Spleen (tissue), 11 donors: ENCODE measurements around the gene PIK3C2A. TPM values are rescaled to one million over a fixed set of nuclear protein-coding genes. Genes with fewer than 3 reads are reported as not detected.

Source experiments
- DNase-seq: peaks from one replicate; pipeline ENCODE4 v3.0.0-alpha.2; 2020
- H3K27ac ChIP-seq, 8 donors: fragments of 200-600 bp; sonication (generic) in 7 of 8; 1 replicate in 4 of 8; 2 replicates in 4 of 8; pipeline versions ENCODE4 v1.5.0 to v1.8.0; 2016 to 2021; ENCODE audit warnings: inconsistent platforms in 4 of 8, mild to moderate bottlenecking in 4 of 8, moderate library complexity in 1 of 8
- H3K27me3 ChIP-seq, 7 donors: fragments of 200-600 bp; sonication (generic) in 6 of 7; replicated peaks in 1 of 7; 1 replicate in 4 of 7; 2 replicates in 3 of 7; pipeline versions ENCODE4 v1.5.0 to v1.8.0; 2016 to 2021; ENCODE audit warnings: inconsistent platforms in 3 of 7, mild to moderate bottlenecking in 1 of 7
- H3K36me3 ChIP-seq, 6 donors: fragments of 200-600 bp; sonication (generic) in 5 of 6; 1 replicate in 4 of 6; 2 replicates in 2 of 6; pipeline versions ENCODE4 v1.5.0 to v1.8.0; 2016 to 2021; ENCODE audit warnings: inconsistent platforms in 2 of 6
- H3K4me1 ChIP-seq, 6 donors: fragments of 200-600 bp; sonication (generic) in 5 of 6; 1 replicate in 3 of 6; 2 replicates in 3 of 6; pipeline versions ENCODE4 v1.5.0 to v1.8.0; 2016 to 2021; ENCODE audit warnings: inconsistent platforms in 3 of 6
- H3K4me3 ChIP-seq, 8 donors: fragments of 200-600 bp; sonication (generic) in 7 of 8; 1 replicate in 4 of 8; 2 replicates in 4 of 8; pipeline versions ENCODE4 v1.5.0 to v1.8.0; 2016 to 2021; ENCODE audit warnings: inconsistent platforms in 4 of 8, mild to moderate bottlenecking in 4 of 8, moderate library complexity in 2 of 8
- H3K9me3 ChIP-seq, 8 donors: fragments of 200-600 bp; sonication (generic) in 7 of 8; 1 replicate in 4 of 8; 2 replicates in 4 of 8; pipeline versions ENCODE4 v1.5.0 to v1.8.0; 2016 to 2021; ENCODE audit warnings: inconsistent platforms in 4 of 8
- POLR2A ChIP-seq, 3 donors: fragments of 450-650 bp; IDR thresholded peaks; one replicate each; pipeline ENCODE4 v1.5.1; 2017; ENCODE audit warnings: antibody characterized with exemption in 3 of 3, mild to moderate bottlenecking in 1 of 3
- POLR2AphosphoS5 ChIP-seq, 3 donors: sonication (generic); formaldehyde crosslinking; IDR thresholded peaks; one replicate each; pipeline ENCODE4 v1.5.1; 2017; ENCODE audit warnings: antibody characterized with exemption in 3 of 3
- WGBS, 5 donors: extraction: QIAGEN DNeasy Blood & Tissue Kit in 3 of 5; methylation state at CpG; one replicate each; pipeline versions ENCODE4 v1.1.5 to v1.1.7; 2013 to 2018; 5-methylcytosine and 5-hydroxymethylcytosine counted together
- intact Hi-C: fragments of 100-400 bp; cut with DNase I; formaldehyde crosslinking; loops from one replicate; pipeline ENCODE4 v1.15.0; 2023; ENCODE audit warnings: low total_unique reads
- polyA plus RNA-seq, 3 donors: library from polyadenylated mRNA; stranded (reverse); fragments of 200-250 nt; gene quantifications; one replicate each; pipeline ENCODE4 v1.2.1, GENCODE V29; 2013
- total RNA-seq, 7 donors: library from RNA; depleted of rRNA in 3 of 7; stranded (reverse); fragments of >200 nt in 3 of 7; fragmentation: NEBNext Ultra II Directional in 4 of 7; extraction: Animal tissue kit (Norgen Biotek cat#: 25700) in 4 of 7; gene quantifications; one replicate each; pipeline versions ENCODE4 v1.1.0 to v1.2.1, GENCODE V29; 2016 to 2021
- TF ChIP-seq, protein P1 (sequence below), 11 experiments: fragments of 200-600 bp in 7 of 11; fragments of 450-650 bp in 4 of 11; sonication (generic) in 4 of 11; IDR thresholded peaks in 8 of 11; conservative IDR thresholded peaks in 3 of 11; 1 replicate in 7 of 11; 2 replicates in 4 of 11; pipeline versions ENCODE4 v1.4.0 to v1.8.0; 2016 to 2021; ENCODE audit warnings: antibody characterized with exemption in 11 of 11, inconsistent platforms in 4 of 11, mild to moderate bottlenecking in 1 of 11
- donor health status: healthy with polysubstance abuse.
- donor health status: DM: no; HTN: no; CAD: no; lungs with moderate emphysema.
- donor health status: DM: no; HTN: no; CAD: no.
- donor health status: Bipolar disorder and iron deficiency.
- donor health status: healthy.
- donor health status: DM: no; HTN: no; CAD: no.
- donor health status: DM: yes; HTN: yes; CAD: no.

The PIK3C2A gene
- total and polyA plus RNA-seq, 10 donors: 6.1 to 79.3 (median 59.4) TPM

DNA sequence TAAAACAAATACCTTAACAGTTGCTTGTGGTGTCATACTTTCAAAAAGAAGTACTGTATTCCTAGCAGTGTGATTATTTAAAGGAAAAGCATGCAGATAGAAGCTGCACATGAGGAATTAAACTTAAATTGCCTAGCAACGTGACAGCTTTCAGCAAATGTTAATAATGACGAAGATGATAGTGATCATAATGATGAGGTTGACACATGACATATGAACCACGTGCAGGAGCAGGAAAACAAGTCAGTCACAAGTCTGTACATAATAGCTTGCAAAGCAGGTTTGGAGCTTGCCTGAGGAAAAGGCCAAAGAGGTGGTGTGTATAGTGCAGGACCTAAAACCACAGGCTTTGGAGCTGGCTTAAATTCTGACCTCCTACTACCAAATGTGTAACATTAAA is 30.6 kb upstream of the PIK3C2A start:
- Histone ChIP-seq H3K27me3 (no peaks in the 10 kb centered on the region), H3K27ac (no peak overlapping the region), H3K9me3 (no peaks in the 10 kb centered on the region), H3K4me3 (no peak overlapping the region), H3K36me3 (no peaks in the 10 kb centered on the region), H3K4me1 (no peaks in the 10 kb centered on the region)
- TF ChIP-seq POLR2A (IDR thresholded peaks at IDR 0.05): no peak
- no peak for TF ChIP-seq POLR2AphosphoS5 (IDR thresholded peaks at IDR 0.05)
- TF ChIP-seq, protein P1, sequence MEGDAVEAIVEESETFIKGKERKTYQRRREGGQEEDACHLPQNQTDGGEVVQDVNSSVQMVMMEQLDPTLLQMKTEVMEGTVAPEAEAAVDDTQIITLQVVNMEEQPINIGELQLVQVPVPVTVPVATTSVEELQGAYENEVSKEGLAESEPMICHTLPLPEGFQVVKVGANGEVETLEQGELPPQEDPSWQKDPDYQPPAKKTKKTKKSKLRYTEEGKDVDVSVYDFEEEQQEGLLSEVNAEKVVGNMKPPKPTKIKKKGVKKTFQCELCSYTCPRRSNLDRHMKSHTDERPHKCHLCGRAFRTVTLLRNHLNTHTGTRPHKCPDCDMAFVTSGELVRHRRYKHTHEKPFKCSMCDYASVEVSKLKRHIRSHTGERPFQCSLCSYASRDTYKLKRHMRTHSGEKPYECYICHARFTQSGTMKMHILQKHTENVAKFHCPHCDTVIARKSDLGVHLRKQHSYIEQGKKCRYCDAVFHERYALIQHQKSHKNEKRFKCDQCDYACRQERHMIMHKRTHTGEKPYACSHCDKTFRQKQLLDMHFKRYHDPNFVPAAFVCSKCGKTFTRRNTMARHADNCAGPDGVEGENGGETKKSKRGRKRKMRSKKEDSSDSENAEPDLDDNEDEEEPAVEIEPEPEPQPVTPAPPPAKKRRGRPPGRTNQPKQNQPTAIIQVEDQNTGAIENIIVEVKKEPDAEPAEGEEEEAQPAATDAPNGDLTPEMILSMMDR (IDR thresholded peaks at IDR 0.05 in 8 of 11, conservative IDR thresholded peaks at IDR 0.05 in 3 of 11): no peak
- intact Hi-C loops: loop anchor here (10.0 kb wide), 1 partner anchor 116 kb away; the partner anchor contains the start of gene NCR3LG1
- 55 to 78% (median 67%) methylated on average over 3 of the region's 3 CpGs for WGBS, 5 donors
- no peak for DNase-seq

DNA sequence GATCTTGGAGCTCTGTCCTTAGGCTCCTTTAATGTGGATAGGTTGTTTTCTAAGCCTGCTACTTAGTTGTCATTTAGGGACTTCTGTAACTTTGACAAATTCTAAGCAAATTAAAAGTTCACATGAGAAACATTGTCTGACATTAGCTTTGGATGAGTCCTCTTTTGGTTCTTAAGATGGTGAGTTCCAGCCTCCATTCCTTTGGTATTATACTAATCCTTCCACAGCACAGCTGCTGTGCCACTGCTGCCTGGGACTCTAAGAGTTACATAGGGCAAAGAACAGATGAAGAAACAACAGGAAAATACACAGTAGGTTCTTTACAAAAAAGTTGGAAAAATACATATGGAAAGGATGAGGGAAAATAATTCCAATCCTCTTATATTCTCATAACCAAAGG is 25.3 kb upstream of the PIK3C2A start:
- no peaks in the 10 kb centered on the region for H3K36me3 ChIP-seq
- H3K27ac ChIP-seq: no peak overlapping the region
- H3K9me3 ChIP-seq: no peaks in the 10 kb centered on the region
- DNase-seq: no peak
- peaks cover 0 to 22% (median 17%) of the 10 kb centered on the region in 6 donors for H3K4me1 ChIP-seq
- TF ChIP-seq, protein P1 (IDR thresholded peaks at IDR 0.05 in 8 of 11, conservative IDR thresholded peaks at IDR 0.05 in 3 of 11): no peak
- TF ChIP-seq POLR2AphosphoS5 (IDR thresholded peaks at IDR 0.05) (no peak), POLR2A (IDR thresholded peaks at IDR 0.05) (no peak)
- H3K27me3 ChIP-seq: no peaks in the 10 kb centered on the region
- H3K4me3 ChIP-seq: no peak overlapping the region
- intact Hi-C loops: loop anchor here (10.0 kb wide), 1 partner anchor 122 kb away; the partner anchor contains the start of gene NCR3LG1

DNA sequence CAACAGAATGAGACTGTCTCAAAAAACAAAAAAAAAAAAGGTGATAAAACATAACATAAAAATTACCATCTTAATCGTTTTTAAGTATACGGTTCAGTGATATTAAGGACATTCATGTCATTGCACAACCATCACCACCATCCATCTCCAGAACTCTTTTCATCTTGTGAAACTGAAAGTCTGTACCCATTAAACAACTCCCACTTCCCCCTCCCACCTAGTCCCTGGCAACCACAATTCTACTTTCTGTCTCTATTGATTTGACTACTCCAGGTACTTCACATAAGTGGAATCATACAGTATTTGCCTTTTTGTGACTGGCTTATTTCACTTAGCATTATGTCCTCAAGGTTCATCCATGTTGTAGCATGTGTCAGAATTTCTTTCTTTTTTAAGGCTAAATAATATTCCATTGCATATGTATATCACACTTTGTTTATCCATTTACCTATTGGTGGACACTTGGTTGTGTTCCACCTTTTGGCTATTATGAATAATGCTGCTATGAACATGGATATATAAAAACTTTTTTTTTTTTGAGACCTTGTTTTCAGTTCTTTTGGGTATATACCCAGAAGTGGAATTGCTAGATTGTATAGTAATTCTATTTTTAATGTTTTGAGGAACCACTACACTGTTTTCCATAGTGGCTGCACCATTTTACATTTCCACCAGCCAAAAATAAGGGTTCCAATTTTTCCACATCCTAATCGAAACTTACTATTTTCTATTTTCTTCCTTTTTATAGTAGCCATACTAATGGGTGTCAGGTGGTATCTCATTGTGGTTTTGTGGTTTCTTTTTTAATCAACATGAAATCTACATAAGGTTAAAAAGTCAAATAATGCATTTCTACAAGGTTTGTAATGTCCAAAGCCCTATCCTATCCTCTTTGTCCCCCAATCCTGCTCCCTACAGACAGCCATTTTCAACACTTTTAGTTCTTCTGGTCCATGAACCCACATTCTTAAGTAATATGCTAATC is 23.4 kb upstream of the PIK3C2A start:
- Histone ChIP-seq H3K27ac (no peak overlapping the region), H3K36me3 (no peaks in the 10 kb centered on the region), H3K27me3 (no peaks in the 10 kb centered on the region), H3K9me3 (no peaks in the 10 kb centered on the region), H3K4me1 (peaks cover 0 to 22% (median 17%) of the 10 kb centered on the region in 6 donors), H3K4me3 (no peak overlapping the region)
- DNase-seq: no peak
- 24 to 42% (median 37%) methylated on average over 3 of the region's 3 CpGs for WGBS, 5 donors
- intact Hi-C loops: loop anchor here (10.0 kb wide), 1 partner anchor 124 kb away; the partner anchor contains the start of gene NCR3LG1
- TF ChIP-seq POLR2A (IDR thresholded peaks at IDR 0.05) (no peak), POLR2AphosphoS5 (IDR thresholded peaks at IDR 0.05) (no peak)
- TF ChIP-seq, protein P1 (IDR thresholded peaks at IDR 0.05 in 8 of 11, conservative IDR thresholded peaks at IDR 0.05 in 3 of 11): no peak
